Central memory CD4-positive, alpha-beta T cell (primary cell): ENCODE data around the gene GET3.
A peak's percentile ranks its signal among the peaks of the same experiment; 100 is the strongest.
"Not testable (repeated sequence)": the region's sequence is repeated elsewhere in the genome, so short reads cannot be mapped to it uniquely, and the experiment has no call there.

Experiments
- DNase-seq: peaks from one replicate; pipeline ENCODE4 v3.0.0; 2022

GET3 gene

DNA sequence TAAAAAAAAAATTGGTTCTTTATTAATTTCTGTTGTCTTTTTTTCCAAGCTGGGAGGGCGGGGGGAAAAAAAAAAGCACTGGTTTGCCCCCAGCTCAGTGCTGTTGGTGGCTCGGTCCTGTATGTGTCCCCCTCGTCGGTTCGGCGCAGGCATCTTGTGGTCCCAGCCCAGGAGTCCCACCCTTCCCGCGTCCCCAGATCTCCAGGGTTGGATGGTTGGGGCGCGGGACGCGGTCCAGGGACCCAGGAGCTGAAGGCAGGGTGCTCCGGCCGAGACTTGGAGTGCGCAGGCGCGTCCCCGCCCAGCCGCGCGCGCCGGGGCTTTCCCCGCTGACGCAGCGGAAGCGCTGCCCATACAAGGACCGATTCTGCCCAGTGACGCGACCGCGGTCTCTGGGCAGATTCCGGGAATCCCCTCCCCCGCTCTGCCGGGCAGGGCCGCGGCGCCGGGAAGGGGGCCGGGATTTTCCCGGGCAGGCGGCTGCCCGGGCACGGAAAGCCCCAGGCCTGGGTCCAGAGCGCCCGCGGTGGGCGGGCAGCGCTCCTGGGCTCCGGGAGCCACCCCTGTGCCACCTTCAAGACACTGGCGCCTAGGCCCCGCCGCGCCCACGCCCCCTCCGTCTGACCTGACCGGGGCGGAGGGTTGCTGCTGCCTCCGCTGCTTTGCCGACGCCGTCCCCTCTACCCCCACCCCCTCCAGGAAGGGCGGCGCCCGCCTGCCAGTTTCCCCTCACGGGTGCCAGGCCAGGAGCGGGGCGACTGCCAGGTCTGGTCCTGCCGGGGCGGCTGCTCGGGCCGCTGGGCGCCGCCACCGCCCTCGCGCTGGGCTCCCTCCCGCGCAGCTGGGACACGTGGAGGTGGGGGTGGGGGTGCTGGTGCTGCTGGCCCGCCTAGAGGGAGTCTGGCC lies 56.2 kb downstream of the GET3 start:
- peak; percentile 96 for DNase-seq

DNA sequence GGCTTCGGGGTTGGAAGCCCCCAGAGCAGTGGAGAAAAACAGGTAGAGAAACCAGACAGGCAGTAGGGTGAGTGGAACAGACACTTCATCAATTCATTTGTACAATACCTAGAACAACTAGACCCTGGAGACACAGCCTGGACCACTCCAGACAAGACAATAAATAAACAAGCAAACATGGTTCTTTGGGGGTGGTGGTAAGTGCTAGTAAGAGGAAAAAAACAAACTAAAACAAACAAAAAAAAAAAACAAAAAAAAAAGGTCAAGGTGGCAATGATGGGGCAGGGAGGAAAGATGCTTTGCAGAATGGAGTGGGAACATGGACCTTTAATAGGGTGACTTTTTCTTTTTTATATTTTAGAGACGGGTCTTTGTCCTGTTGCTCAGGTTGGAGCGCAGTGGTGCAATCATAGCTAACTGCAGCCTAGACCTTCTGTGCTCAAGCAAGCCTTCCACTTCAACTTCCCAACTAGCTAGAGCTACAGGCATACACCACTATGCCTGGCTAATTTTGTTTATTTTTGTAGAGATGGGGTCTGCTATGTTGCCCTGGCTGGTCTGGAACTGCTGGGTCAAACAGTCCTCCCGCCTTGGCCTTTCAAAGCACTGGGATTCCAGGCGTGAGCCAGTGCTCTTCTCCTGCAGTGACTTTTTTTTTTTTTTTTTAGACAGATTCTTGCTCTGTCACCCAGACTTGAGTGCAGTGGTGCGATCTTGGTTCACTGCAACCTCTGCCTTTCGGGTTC lies 57.1 kb downstream of the GET3 start:
- DNase-seq, result peak; percentile 56

DNA sequence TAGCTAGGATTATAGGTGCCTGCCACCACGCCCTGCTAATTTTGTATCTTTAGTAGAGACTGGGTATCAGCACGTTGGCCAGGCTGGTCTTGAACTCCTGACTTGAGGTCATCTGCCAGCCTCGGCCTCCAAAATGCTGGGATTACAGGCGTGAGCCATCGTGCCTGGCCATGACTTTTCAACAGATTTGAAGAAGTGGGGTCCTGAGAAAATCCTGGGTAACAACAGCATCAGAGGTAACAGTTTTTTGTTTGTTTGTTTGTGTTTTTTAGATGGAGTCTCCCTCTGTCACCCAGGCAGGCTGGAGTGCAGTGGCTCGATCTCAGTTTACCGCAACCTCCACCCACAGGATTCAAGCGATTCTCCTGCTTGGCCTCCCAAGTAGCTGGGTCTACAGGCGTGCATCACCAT lies 57.7 kb downstream of the GET3 start:
- no peak for DNase-seq

DNA sequence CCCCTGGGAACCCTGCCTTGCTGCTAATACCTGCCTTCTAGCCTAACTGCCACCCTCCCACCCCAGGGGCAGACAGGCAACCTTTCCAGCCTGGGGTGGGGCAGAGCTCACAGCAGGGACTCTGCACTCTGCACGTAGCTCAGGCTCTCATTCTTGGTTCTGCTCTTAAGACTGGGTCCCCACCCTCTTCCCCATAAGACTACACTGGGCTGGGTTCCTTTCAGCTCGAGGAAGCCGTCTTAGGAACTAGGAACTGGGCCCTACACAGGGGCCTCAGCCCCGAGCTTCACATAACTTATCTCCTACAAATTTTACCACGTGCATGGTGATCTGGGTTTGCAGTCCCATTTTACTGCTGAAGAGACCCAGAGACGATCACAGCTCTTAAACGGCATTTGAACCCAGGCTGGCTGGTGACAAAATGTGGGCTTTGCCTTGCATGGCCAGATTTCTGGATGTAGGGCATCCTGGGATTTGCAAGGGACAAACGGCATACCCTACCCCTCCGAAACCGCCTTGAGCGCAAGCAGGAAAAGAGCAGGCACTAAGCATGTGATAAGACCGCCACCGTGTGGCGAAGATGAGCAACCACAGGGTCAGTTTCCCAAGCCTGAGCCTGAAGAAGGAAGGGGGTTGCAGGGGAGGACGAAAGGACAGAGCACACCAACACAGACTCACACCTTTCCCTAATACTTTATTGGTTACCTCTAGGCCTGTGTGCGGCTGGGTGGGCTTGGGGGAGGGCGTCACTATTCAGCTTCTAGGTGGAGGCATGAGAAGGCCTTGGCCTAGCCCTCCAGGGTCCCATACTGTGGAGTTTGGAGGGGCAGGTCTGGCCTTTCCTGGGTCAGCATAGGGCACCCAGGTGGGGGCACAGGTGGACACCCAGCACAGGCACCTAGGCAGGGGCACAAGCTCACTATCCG lies 59.1 kb downstream of the GET3 start:
- peak; percentile 76 for DNase-seq

DNA sequence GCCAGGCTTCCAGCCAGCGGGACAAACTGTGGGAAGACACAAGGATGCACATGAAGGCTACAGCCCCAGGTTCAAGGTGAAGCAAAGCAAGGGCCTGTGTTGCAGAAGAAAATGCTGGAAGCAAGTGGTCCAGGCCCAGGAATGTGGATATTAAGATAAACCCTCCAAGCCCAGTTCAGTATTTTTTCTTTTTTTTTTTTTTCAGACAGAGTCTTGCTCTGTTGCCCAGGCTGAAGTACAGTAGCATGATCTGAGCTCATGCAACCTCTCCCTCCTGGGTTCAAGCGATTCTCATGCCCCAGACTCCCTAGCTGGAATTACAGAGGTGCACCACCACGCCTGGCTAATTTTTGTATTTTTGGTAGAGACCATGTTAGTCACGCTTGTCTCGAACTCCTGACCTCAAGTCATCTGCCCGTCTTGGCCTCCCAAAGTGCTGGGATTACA lies 59.9 kb downstream of the GET3 start:
- no peak for DNase-seq

DNA sequence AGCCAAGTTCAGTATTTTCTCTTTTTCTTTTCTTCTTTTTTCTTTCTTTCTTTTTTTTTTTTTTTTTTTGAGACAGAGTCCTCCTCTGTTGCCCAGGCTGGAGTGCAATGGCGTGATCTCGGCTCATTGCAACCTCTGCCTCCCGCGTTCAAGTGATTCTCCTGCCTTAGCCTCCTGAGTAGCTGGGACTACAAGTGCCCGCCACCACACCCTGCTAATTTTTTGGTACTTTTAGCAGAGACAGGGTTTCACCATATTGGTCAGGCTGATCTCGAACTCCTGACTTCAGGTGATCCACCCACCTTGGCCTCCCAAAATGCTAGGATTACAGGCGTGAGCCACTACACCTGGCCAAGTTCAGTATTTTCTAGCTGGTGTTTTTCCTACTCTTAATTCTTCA lies 60.3 kb downstream of the GET3 start:
- not testable (repeated sequence) for DNase-seq
